ENCODE results near the gene CKS1B.

DNA sequence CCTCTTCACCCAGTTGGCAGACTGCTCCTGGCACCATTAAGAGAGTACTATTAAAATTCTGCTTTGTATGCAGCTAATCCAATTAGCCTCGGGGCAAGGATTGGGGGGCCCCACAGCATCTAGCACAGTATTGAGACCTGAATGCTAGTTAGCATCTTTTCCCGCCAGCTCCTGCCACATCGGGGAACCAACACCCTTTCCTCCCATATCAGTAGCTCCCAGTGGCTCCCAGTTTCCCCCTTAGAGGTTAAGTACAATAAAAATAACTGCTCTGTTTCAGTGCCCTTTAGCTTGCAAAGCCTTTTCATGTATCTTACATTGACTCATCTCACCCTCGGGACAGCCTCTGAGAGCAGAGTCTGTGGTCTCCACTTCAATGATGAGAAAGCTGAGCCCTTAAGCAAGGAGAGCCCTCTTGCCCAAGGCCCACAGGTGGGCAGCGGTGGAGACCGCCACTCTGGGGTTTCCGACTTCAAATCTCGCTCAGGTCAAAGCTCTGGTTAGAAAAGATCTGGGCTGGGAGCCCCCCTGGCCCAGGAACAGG is 33.8 kb upstream of the CKS1B start:
- TF ChIP-seq, protein P1, sequence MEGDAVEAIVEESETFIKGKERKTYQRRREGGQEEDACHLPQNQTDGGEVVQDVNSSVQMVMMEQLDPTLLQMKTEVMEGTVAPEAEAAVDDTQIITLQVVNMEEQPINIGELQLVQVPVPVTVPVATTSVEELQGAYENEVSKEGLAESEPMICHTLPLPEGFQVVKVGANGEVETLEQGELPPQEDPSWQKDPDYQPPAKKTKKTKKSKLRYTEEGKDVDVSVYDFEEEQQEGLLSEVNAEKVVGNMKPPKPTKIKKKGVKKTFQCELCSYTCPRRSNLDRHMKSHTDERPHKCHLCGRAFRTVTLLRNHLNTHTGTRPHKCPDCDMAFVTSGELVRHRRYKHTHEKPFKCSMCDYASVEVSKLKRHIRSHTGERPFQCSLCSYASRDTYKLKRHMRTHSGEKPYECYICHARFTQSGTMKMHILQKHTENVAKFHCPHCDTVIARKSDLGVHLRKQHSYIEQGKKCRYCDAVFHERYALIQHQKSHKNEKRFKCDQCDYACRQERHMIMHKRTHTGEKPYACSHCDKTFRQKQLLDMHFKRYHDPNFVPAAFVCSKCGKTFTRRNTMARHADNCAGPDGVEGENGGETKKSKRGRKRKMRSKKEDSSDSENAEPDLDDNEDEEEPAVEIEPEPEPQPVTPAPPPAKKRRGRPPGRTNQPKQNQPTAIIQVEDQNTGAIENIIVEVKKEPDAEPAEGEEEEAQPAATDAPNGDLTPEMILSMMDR (IDR thresholded peaks at IDR 0.05; ENCODE audit: low read length): no peak
- TF ChIP-seq EZH2 (optimal IDR thresholded peaks at IDR 0.05; ENCODE audit: low read depth, low read length) (no peak), EZH2phosphoT487 (IDR thresholded peaks at IDR 0.05; ENCODE audit: low read length) (no peak)
